HG03066 (cell line): ENCODE data around the gene IMPACT.

Source experiments
- ATAC-seq: cut with Tn5 transposase; IDR thresholded peaks from one replicate; pipeline ENCODE4 v1.9.1; 2021; ENCODE audit warnings: low read depth; ENCODE audit not compliant: unreplicated experiment

The IMPACT gene

GRCh38 chr18:24474406-24474805 is 47.9 kb downstream of the IMPACT start:
- no peak for ATAC-seq

GRCh38 chr18:24475926-24476589 is 49.6 kb downstream of the IMPACT start:
- ATAC-seq, result no peak

- ATAC-seq, result no peak
These were observed 52.9 kb downstream of the IMPACT start for GRCh38 chr18:24479371-24479770.

DNA sequence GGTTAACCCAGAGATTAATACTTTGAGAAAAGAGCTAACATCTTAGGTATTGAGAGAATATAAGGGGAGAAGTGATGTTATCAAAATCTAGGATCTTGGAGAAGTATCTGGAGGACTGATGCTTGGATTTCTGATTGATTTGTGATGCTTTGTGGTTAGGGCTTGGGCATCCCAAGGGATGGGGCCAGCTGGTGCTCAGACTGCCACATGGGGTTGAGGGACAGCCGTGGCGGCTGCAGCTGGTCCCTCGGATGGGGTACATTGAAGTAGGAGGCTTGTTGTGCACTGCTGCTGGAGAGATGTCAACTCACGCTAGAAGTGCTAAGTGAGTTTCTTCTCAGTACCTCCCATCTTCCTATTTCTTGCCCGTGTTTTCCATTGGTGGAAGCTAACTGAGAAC is 56.4 kb downstream of the IMPACT start:
- ATAC-seq, result no peak

DNA sequence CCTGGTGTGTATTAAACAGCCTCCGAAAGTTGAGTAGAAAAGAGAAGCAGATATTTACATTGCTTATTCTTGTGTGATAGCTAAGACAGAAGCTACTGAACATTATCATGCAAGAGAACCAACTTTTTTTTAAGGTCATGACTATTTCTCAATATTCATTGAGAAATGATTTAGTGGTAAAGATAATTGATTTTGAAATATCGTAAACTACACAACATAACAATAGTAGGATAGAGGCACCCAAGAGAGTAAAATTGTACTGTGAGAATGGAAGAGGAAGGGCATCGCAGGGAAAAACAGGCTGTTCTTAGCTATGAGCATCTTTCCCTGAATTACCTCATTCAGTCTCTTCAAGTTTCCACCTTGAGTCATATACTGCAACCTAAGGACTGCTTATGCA is 59.2 kb downstream of the IMPACT start:
- no peak for ATAC-seq

DNA sequence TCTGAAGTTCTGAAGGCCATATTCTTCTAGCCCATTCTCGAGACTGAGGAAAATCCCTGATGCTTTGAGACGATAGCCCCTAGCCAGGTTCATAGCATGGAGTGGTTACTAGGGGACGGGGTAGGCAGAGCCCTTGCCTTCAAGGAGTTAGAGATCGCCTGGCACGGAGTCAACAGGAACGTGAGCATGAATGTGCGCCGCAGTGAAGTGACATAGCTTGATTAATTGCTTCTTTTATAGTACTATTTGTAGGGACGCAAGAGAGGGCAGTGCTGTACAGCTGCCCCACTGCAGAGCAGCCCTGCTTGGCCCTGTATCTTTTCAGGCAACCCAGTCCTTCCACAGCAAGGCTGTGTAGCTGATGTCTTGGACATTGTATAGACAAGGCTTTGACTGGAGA is 60.2 kb downstream of the IMPACT start:
- ATAC-seq, result no peak

- ATAC-seq, result no peak
These were observed 62.5 kb downstream of the IMPACT start for GRCh38 chr18:24488824-24489493.

DNA sequence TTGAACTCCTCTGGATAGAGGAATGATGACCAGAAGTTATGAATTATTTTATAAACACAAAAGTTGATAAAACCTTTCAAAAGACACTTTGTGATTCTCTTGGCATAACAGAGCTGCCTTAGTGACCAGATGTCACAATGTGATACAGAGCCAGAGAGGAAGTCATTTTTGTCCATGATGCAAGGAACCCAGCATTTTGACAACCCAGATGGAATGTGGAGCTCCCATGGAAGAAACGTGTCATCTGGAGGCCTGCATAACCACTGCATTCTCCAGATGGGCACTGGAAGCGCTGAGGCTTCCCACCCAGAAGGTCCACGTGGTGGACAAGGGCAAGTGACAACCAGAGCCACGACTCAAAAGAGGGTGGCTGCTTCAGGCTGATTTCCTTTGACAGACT is 64.1 kb downstream of the IMPACT start:
- ATAC-seq, result no peak

DNA sequence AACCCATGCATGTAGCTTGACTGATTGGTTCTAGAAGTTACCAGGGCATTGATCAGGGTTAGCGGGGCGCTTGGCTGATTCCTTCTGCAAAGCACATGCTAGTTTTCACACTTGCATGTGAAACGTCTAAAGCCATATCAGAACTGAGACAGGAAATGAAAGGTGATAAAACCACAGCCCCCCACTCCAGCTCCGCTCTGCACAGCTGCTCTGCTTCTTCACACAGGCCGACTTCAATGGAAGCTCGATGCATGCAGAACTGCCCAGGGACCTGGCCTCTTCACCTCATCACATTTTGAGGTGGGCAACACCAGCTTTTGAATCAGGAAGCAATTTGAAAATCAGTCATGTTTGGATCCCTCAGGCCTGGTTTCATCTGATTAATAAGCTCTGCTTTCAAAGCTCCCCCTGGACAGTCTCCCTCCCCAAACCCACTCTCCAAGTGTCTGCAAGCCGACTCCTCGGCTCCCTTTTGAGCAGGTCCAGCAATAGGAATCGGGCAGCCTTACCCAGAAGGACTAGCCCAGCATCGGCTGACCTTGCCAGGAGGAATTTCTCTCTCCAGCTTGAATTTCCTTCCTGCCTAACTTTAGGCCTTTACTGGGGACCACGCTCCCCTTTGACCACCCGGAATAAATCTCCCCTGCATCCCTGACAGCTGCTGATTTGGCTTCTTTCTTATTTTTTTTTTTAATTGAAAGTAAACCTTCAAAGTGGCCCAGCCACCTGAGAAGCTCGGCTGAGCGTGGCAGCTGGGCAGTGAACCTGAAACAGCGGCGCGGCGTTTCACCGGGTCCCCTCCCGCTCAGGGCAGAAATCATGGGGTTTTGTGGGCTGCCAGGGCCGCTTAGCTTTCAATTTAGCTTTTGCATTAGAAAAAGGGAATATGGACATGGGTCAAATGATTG is 65.7 kb downstream of the IMPACT start:
- ATAC-seq, result peak; percentile 83

- ATAC-seq, result no peak
These were observed 68.1 kb downstream of the IMPACT start for GRCh38 chr18:24494586-24494985.

DNA sequence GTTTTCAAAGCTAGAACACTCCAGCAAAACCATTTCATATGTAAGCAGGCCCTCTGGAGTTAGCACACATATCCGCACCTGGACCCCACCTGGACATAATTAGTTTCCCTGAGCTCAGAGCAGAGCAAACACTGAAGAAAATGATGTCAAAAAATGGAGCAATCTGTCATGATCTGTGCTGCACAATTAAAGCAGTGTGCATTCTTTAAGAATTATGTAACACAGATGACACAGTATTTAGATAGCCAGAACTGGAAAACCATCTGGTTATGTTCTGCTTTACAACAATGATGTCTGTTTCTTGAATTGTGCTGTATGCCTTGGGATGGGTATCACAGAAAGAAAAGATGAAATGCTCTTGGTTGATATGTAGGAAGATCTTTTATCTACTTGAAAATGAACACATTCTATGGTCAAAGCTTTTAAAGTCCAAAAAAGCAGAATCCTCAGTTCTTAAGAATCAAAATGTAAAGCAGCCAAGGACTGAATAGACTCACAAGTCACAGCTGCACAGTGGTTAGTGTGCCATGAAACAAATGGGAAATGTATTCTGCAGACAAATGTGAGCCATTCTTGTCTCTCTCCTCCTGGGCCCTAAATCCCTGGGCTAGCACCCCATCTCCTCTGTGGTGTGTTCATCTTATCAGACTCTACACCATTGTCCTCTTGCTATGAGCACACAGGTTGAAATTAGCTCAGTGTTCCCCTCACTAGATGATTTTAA is 70.7 kb downstream of the IMPACT start:
- no peak for ATAC-seq

GRCh38 chr18:24499814-24500213 is 73.3 kb downstream of the IMPACT start:
- no peak for ATAC-seq

- no peak for ATAC-seq
These were observed 73.7 kb downstream of the IMPACT start for GRCh38 chr18:24500217-24500616.

DNA sequence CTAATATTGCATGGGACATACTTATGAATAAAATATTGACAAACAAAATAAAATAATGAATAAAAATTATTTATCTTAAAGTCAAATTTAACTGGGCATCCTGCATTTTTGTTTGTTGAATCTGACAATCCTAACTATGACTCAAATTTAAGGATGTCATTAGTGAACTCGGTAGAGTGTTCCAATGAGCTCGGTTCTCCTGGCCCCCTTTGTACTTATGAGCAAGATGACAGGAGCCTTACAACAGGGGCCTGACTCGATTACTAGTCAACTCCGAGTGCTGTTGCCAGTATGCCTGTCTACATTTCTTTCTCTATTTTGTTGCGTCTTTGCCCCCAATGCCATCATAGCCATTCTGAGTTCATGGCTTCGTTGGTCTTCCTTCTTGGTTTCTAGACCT is 74.3 kb downstream of the IMPACT start:
- no peak for ATAC-seq

DNA sequence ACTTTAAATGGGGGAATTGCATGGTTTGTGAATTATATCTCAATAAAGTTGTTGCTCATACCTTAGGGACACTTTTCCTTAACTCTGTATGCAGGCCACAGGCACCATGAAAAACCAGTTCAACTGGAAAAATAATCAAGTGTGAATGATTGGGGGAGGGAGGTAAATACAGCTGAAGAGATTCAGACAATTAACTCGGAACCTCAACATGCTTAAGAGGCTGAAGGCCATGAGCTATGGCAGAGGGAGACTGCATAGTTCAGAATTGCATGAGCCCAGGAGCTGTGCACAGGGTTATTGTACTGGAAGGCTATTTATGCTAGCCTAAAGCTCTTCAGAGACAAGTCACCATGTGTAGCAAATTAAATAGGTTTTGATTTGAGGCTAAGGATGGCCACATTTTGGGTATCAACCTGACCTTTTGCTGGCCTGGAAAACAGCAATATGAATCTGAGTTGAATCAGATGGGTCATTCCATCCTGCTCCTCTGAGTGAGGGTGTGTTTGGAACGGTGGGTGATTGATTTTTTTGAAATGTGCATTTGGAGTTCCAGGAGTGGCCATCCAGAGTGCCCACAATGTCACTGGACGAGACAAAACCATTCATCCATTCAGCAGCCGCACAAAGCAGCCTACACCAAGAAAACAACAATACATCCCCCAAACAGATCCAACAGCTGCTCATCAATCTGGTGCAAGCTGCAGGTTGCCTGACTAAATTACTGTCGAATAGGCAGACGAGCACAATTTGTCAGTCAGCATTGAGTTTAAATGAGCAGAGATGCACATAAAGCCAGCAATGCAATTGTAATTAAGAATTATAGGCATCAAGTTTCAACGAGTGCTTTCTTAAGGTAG is 76.4 kb downstream of the IMPACT start:
- no peak for ATAC-seq
